8988T (cell line): ENCODE data around the gene CYTH4.
"Not testable (repeated sequence)": the region's sequence is repeated elsewhere in the genome, so short reads cannot be mapped to it uniquely, and the experiment has no call there.

ENCODE experiments used
- DNase-seq: peaks from one replicate; pipeline ENCODE4 v3.0.0; 2011

Gene CYTH4, protein sequence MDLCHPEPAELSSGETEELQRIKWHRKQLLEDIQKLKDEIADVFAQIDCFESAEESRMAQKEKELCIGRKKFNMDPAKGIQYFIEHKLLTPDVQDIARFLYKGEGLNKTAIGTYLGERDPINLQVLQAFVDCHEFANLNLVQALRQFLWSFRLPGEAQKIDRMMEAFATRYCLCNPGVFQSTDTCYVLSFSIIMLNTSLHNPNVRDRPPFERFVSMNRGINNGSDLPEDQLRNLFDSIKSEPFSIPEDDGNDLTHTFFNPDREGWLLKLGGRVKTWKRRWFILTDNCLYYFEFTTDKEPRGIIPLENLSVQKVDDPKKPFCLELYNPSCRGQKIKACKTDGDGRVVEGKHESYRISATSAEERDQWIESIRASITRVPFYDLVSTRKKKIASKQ

GRCh38 chr22:37282385-37282677 lies at the start of gene CYTH4:
Gene CYTH4, plus strand, starts transcription at chr22:37282508. Its CDS starts 62 bp downstream, at chr22:37282570.
- peak; percentile 54 for DNase-seq

- DNase-seq, result not testable (repeated sequence)
Observed at GRCh38 chr22:37233371-37233750, 48.9 kb upstream of the CYTH4 start.

- no peak for DNase-seq
Observed at GRCh38 chr22:37233751-37234631, 48.3 kb upstream of the CYTH4 start.

GRCh38 chr22:37234736-37235711 lies 47.3 kb upstream of the CYTH4 start:
- DNase-seq, result no peak

DNA sequence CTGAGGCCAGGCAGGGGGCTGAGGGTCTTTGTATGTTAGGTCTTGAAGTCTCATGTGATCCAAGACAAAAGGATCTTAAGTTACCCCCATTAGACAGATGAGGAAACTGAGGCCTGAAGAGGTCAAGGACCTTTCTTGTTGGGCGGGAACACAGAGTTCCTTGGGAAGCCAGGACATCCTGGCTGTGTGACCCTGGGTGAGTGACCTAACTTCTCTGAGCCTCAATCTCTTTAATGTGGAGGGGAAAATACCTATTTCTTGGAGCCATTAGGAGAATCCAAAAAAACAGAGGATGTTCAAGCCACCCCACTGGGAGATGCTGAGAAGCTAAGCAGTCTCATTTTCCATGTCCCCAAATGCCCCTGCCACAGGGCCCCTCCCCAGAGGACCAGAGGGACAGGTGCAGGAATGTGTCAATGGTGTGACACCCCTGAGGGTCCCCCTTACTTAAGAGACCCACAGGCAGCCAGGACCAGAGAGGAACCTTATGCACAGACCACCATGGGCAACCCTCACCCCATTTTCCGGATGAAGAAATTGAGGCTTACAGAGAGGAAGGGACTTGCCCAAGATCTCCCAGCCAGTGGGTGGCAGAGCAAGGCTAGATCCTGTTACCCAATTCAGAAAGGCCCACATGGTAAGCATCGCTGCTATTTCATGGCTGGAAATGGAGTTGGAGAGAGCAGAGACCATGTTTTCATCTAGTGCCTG lies 46.3 kb upstream of the CYTH4 start:
- no peak for DNase-seq

- no peak for DNase-seq
Observed at GRCh38 chr22:37237371-37238268, 44.7 kb upstream of the CYTH4 start.

GRCh38 chr22:37239336-37240239 lies 42.7 kb upstream of the CYTH4 start:
- DNase-seq, result no peak

- no peak for DNase-seq
Observed at GRCh38 chr22:37240240-37240940, 41.9 kb upstream of the CYTH4 start.

DNA sequence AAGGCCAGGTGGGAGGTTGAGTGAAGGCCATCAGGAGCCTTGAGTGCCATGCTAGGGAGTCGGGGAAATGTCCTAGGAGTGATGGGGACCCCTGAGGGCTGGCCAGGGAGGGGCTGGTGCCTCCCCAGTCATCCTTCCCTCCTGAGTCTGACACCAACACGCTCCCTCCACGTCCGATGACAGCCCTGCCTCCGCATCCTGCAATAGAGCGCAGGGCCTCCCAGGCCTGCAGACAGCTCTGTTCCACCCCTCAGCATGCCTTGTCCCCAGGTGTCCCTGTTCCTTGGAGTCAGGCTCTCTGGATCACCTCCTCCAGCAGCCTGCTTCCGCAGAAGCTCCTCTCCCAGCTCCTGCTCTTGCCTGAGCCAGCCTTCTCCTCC lies 41.4 kb upstream of the CYTH4 start:
- no peak for DNase-seq

GRCh38 chr22:37241351-37242142 lies 40.8 kb upstream of the CYTH4 start:
- DNase-seq, result no peak

GRCh38 chr22:37242395-37242918 lies 39.9 kb upstream of the CYTH4 start:
- no peak for DNase-seq

- no peak for DNase-seq
Observed at GRCh38 chr22:37243402-37244113, 38.8 kb upstream of the CYTH4 start.

- DNase-seq, result no peak
Observed at GRCh38 chr22:37244114-37244921, 38.0 kb upstream of the CYTH4 start, which contains the start of gene RAC2. Gene RAC2, minus strand, starts transcription at chr22:37244269. Its CDS starts 121 bp downstream, at chr22:37244148.

GRCh38 chr22:37244922-37245722 lies 37.2 kb upstream of the CYTH4 start:
- no peak for DNase-seq

- no peak for DNase-seq
Observed at GRCh38 chr22:37245740-37246139, 36.6 kb upstream of the CYTH4 start.

- DNase-seq, result no peak
Observed at GRCh38 chr22:37248251-37248650, 34.1 kb upstream of the CYTH4 start.
